GM18870 (cell line): ENCODE measurements around the gene TSPAN2.
"Not testable (repeated sequence)": the region's sequence is repeated elsewhere in the genome, so short reads cannot be mapped to it uniquely, and the experiment has no call there.

Experiments
- ATAC-seq: cut with Tn5 transposase; IDR thresholded peaks from one replicate; pipeline ENCODE4 v1.9.1; 2021; ENCODE audit warnings: moderate library complexity; ENCODE audit not compliant: unreplicated experiment

The TSPAN2 gene

GRCh38 chr1:115041654-115042053, 47.6 kb downstream of the TSPAN2 start:
- ATAC-seq, result no peak

DNA sequence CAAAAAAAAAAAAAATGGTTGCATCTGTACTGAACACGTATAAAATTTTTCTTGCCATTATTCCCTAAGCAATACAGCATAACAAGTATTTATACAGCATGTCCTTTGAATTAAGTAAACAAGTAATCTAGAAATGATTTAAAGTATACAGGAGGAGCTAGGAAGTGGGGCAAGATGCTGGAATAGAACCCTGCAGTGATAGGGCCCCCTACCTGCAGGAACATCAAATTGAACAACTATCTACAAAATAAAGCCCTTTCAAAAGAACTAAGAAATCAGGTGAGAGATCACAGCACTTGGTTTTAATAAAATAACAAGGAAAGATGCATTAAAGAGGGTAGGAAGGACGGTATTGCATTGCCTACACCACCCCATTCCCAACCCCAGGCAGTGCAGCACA, 48.8 kb downstream of the TSPAN2 start:
- ATAC-seq, result no peak

DNA sequence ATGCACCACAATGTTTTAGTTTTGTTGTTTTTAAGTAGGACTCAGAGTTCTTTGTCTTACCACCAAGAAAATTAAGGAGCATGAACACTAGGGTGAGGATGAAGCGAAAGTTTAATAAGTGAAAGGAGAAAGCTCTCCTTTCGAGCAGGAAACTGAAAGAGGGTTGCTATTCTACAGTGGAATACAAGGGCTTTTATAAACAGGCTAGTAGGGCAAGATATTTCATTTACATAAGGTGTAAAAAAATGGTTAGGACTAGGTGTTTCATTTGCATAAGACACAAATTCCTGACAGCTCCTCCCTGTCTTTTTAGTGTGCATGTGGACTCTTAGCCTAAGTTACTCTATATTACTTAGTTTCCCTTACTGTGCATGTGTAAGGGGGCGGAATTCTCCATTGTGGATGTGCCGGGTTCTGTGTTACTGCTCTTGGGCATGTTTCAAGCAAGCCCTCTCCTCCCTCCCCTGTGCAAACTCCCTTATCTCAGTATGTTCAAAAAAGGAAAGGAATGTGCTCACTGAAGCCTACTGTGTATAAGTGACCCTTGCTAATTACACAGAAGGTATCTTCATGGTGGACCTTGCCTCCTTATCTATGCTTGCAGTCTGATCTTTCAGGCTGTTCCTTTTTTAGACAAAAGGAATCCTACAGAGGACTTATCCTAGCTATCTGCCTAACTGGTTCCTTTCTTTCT, 52.3 kb downstream of the TSPAN2 start:
- ATAC-seq, result no peak

DNA sequence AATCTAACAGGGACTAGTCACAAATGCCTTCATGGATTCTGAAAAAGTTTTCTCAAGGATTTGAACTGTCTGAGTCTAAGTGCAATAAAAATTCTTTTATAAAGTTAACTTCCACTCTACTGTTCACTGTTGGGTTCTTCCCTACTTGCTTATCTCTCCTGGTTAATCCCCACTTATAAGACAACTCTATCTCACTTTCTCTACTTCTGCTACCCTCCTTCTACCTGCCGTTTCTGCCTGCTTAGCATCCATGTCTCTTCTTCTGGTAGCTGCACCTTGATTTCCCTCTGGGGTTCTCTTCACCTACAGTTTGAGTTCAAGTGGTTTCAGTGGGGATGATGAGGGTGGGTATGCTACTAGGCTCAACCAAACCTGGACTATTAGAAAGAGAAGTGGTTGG, 53.7 kb downstream of the TSPAN2 start:
- no peak for ATAC-seq

DNA sequence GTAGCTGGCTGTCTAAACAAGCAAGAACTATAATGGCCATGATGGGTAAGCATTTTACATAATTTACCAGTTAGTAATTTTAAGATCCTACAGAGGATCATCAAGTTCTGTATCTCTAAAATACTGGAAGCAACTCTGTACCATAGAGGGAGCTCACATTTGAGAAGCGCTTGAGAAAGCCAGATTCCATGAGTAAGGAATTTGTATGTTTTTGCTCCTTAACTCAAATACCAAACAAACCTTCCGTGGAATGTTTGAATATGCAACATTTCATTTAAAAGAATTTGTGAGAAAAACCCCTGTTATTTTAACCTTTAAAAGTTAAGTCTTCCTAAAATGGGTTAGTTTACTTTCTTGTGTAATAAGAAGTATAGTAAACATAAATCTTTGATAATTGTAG, 57.7 kb downstream of the TSPAN2 start:
- no peak for ATAC-seq

GRCh38 chr1:115029526-115029925, 59.8 kb downstream of the TSPAN2 start, which contains the start of gene TSHB:
TSHB (plus strand) TSS chr1:115029826; CDS start chr1:115033363, 3,537 bp downstream.
- ATAC-seq, result no peak

- ATAC-seq, result no peak
Observed at GRCh38 chr1:115023593-115023992, 65.7 kb downstream of the TSPAN2 start.

DNA sequence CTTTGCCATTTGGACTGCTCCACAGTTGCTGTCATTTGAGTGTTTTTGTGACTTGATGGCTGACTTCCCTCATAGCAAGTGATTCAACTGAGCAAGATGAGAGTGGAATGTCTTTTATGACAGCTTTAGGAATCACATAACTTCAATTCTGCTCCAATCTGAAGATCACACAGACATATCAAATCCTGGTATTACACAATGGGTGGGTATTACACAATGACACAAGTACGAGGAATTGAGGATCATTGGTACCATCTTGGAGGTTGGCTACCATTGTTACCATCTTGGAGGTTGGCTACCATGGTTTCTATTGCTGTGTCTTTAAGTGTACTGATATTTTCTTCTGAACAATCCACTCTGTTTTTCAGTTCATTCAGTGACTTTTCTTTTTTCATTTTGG, 68.2 kb downstream of the TSPAN2 start:
- ATAC-seq, result no peak

DNA sequence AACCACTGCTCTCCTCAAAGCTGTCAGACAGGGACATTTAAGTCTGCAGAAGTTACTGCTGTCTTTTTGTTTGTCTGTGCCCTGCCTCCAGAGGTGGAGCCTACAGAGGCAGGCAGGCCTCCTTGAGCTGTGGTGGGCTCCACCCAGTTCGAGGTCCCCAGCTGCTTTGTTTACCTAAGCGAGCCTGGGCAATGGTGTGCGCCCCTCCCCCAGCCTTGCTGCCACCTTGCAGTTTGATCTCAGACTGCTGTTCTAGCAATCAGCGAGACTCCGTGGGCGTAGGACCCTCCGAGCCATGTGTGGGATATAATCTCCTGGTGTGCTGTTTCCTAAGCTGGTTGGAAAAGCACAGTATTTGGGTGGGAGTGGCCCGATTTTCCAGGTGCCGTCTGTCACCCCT, 69.8 kb downstream of the TSPAN2 start:
- not testable (repeated sequence) for ATAC-seq

- no peak for ATAC-seq
Observed at GRCh38 chr1:115013792-115014191, 75.5 kb downstream of the TSPAN2 start.

DNA sequence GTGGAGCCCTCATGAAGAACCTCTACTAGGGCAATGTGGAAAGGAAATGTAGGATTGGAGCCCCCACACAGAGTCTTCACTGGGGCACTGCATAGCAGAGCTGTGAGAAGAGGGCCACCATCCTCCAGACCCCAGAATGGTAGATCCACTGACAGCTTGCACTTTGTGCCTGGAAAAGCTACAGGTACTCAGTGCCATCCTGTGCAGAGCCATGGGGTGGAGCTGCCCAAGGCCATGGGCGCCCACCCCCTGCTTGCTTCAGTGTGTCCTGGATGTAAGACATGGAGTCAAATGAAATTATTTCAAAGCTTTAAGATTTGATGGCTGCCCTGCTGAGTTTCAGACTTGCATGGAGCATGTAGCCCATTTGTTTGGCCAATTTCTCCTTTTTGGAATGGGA, 76.9 kb downstream of the TSPAN2 start:
- no peak for ATAC-seq

- ATAC-seq, result no peak
Observed at GRCh38 chr1:115012006-115012405, 77.3 kb downstream of the TSPAN2 start.

DNA sequence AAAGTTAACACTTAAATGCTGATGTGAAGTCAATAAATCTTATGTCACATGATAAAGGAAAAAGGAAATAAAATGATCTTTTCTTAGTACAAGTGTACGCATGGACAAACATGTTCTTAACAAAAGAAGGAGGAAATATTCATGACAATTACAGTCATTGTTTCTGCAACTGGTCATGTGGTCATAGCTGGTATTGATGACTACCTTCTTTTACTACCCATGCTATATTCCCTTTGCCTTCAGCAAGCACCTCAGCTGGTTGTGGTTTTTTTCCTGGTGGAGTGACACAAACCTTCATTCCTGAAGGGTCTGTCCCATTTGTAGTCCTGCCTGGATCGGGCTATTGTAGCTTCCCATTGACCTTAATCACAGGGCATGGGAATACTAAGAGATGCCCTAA, 83.1 kb downstream of the TSPAN2 start:
- ATAC-seq, result no peak
